Transverse colon (tissue), 3 donors: ENCODE measurements around the gene PRICKLE2.

Experiments used
- CTCF ChIP-seq, 5 experiments: fragments of 200-600 bp in 3 of 5; fragments of 450-650 bp in 2 of 5; sonication (generic) in 3 of 5; IDR thresholded peaks; 1 replicate in 2 of 5; 2 replicates in 3 of 5; pipeline ENCODE4 v1.5.1; 2016 to 2017; ENCODE audit warnings: antibody characterized with exemption in 5 of 5, inconsistent platforms in 3 of 5, mild to moderate bottlenecking in 2 of 5, moderate library complexity in 1 of 5
- POLR2A ChIP-seq: fragments of 450-650 bp; IDR thresholded peaks from one replicate; pipeline ENCODE4 v1.6.1; 2016; ENCODE audit warnings: antibody characterized with exemption, mild to moderate bottlenecking, moderate library complexity

- no peak for TF ChIP-seq CTCF (IDR thresholded peaks at IDR 0.05)
- TF ChIP-seq POLR2A, result no peak
Measured at GRCh38 chr3:64104691-64105111, 120.6 kb downstream of the PRICKLE2 start.
